HG02885 (cell line): Measurements from ENCODE around the gene ENTPD2.
"Not testable (repeated sequence)": the region's sequence is repeated elsewhere in the genome, so short reads cannot be mapped to it uniquely, and the experiment has no call there.

Experiments used
- ATAC-seq: cut with Tn5 transposase; IDR thresholded peaks from one replicate; pipeline ENCODE4 v1.9.1; 2021; ENCODE audit warnings: mild to moderate bottlenecking; ENCODE audit not compliant: unreplicated experiment, poor library complexity

Gene ENTPD2

GRCh38 chr9:137048655-137049543 is 5.0 kb downstream of the ENTPD2 start:
- no peak for ATAC-seq

- ATAC-seq = no peak
These were observed 7.6 kb downstream of the ENTPD2 start, which contains the start of gene NPDC1 for GRCh38 chr9:137046088-137046787. TSS of gene NPDC1 (minus strand) at chr9:137046177. CDS start at chr9:137045989, 188 bp downstream.

- no peak for ATAC-seq
These were observed 8.4 kb downstream of the ENTPD2 start for GRCh38 chr9:137045294-137046087.

- no peak for ATAC-seq
These were observed 9.2 kb downstream of the ENTPD2 start for GRCh38 chr9:137044502-137045177.

- no peak for ATAC-seq
These were observed 9.8 kb downstream of the ENTPD2 start for GRCh38 chr9:137044037-137044436.

- ATAC-seq = no peak
These were observed 10.8 kb downstream of the ENTPD2 start for GRCh38 chr9:137042751-137043727.

- ATAC-seq = no peak
These were observed 12.7 kb downstream of the ENTPD2 start for GRCh38 chr9:137041124-137041523.

- no peak for ATAC-seq
These were observed 13.3 kb downstream of the ENTPD2 start for GRCh38 chr9:137040568-137040967.

- no peak for ATAC-seq
These were observed 14.1 kb downstream of the ENTPD2 start for GRCh38 chr9:137039611-137040366.

- ATAC-seq = no peak
These were observed 14.9 kb downstream of the ENTPD2 start for GRCh38 chr9:137038916-137039315.

GRCh38 chr9:137037483-137037882 is 16.4 kb downstream of the ENTPD2 start:
- no peak for ATAC-seq

- ATAC-seq = no peak
These were observed 16.8 kb downstream of the ENTPD2 start for GRCh38 chr9:137037035-137037434.

GRCh38 chr9:137035937-137036336 is 17.9 kb downstream of the ENTPD2 start:
- ATAC-seq = no peak

GRCh38 chr9:137035507-137035834 is 18.4 kb downstream of the ENTPD2 start:
- ATAC-seq = no peak

- no peak for ATAC-seq
These were observed 19.0 kb downstream of the ENTPD2 start for GRCh38 chr9:137034709-137035506.

GRCh38 chr9:137034039-137034708 is 19.7 kb downstream of the ENTPD2 start:
- no peak for ATAC-seq

GRCh38 chr9:137033481-137033880 is 20.4 kb downstream of the ENTPD2 start:
- not testable (repeated sequence) for ATAC-seq
